Progenitor cell of endocrine pancreas (in vitro differentiated cells): ENCODE data around the gene P4HA1. TPM values are rescaled to one million over a fixed set of nuclear protein-coding genes. Genes with fewer than 3 reads are reported as not detected.
"Not testable (repeated sequence)": the region's sequence is repeated elsewhere in the genome, so short reads cannot be mapped to it uniquely, and the experiment has no call there.

Source experiments
- DNase-seq: peaks from one replicate; pipeline ENCODE4 v3.0.0; 2021; ENCODE audit warnings: low spot score; ENCODE audit not compliant: unreplicated experiment
- H3K27ac Mint-ChIP-seq: 2 replicates; pipeline ENCODE4 v1.8.0; 2021; ENCODE audit warnings: mild to moderate bottlenecking, moderate library complexity, mixed read lengths
- H3K27me3 Mint-ChIP-seq: 2 replicates; pipeline ENCODE4 v1.8.0; 2021; ENCODE audit warnings: mixed read lengths
- H3K36me3 Mint-ChIP-seq: 2 replicates; pipeline ENCODE4 v1.8.0; 2022; ENCODE audit warnings: mixed read lengths; ENCODE audit not compliant: insufficient read depth
- H3K4me1 Mint-ChIP-seq: 2 replicates; pipeline ENCODE4 v1.8.0; 2021; ENCODE audit warnings: low read depth, mixed read lengths
- H3K4me3 Mint-ChIP-seq: 2 replicates; pipeline ENCODE4 v1.8.0; 2021; ENCODE audit warnings: low read depth, mild to moderate bottlenecking, moderate library complexity, mixed read lengths
- H3K9me3 Mint-ChIP-seq: 2 replicates; pipeline ENCODE4 v1.8.0; 2021; ENCODE audit warnings: low read depth, mixed read lengths
- total RNA-seq: library from RNA; stranded (reverse); gene quantifications from 2 replicates; pipeline ENCODE4 v1.2.1, GENCODE V29; 2021
- TF ChIP-seq, protein P1 (sequence below): fragments of 200-600 bp; sonication (generic); IDR thresholded peaks from one replicate; pipeline ENCODE4 v1.5.0; 2021; ENCODE audit warnings: antibody characterized with exemption, mild to moderate bottlenecking; ENCODE audit not compliant: unreplicated experiment

P4HA1 gene
- total RNA-seq, 1 donor from 2014 or later: 25.4 TPM

DNA sequence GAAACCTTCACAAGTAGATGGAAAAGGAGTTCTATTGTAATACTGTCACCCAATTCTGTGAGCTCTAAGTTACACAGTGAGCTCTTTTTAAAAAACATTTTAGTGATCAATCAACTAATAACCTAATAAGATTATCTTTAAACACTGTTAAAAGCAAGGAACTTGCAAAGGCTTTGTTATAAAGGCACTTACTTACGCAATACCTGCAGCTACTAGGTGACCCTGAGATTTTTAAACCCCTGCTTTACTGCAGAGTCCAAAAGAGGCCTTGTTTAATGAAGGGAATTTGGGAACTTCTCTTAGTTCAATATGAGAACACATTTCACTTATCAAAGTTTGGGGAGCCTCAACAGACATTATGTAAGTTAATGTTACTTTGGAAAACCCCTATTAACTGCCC, 53.3 kb downstream of the P4HA1 start:
- H3K36me3 Mint-ChIP-seq: peaks cover 11% of the 10 kb centered on the region
- peaks cover 8% of the 10 kb centered on the region for H3K4me1 Mint-ChIP-seq
- H3K9me3 Mint-ChIP-seq: no peaks in the 10 kb centered on the region
- DNase-seq: no peak
- H3K4me3 Mint-ChIP-seq: no peak overlapping the region
- no peak overlapping the region for H3K27ac Mint-ChIP-seq
- TF ChIP-seq, protein P1, sequence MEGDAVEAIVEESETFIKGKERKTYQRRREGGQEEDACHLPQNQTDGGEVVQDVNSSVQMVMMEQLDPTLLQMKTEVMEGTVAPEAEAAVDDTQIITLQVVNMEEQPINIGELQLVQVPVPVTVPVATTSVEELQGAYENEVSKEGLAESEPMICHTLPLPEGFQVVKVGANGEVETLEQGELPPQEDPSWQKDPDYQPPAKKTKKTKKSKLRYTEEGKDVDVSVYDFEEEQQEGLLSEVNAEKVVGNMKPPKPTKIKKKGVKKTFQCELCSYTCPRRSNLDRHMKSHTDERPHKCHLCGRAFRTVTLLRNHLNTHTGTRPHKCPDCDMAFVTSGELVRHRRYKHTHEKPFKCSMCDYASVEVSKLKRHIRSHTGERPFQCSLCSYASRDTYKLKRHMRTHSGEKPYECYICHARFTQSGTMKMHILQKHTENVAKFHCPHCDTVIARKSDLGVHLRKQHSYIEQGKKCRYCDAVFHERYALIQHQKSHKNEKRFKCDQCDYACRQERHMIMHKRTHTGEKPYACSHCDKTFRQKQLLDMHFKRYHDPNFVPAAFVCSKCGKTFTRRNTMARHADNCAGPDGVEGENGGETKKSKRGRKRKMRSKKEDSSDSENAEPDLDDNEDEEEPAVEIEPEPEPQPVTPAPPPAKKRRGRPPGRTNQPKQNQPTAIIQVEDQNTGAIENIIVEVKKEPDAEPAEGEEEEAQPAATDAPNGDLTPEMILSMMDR: no peak
- no peaks in the 10 kb centered on the region for H3K27me3 Mint-ChIP-seq

DNA sequence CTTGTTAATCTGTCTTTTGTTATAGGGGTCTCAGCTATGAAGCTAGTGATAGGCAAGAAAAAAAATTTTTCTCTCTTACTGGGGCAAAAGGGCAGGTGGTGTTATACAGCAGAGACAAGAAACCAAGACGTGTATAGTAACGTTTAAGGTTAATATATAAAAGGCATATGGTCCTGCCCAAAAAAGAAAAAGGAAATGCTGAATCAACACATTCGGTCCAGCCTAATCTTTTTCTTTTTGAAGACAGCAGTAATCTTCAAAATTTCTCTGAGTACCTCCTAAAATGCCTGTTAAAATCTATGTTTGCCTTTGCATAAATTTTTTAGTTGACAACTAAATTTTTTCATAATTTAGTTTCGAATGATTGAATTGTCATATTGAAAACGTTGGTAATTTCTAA, 54.5 kb downstream of the P4HA1 start:
- H3K4me1 Mint-ChIP-seq: peaks cover 8% of the 10 kb centered on the region

DNA sequence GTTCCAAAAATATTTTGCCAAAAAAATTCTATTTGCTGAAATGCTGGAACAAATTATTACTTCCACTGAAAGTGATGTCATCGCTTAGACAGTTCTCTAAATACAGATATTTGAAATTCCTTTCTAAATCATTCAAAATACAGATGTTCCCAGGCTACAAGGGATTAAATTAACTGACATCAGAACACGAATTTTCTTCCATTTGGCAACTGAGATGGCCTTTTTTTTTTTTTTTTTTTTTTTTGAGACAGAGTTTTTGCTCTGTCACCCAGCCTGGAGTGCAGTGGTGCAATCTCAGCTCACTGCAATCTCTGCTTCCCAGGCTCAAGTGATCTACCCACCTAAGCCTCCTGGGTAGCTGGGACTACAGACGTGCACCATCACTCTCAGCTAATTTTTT, 57.0 kb downstream of the P4HA1 start:
- Mint-ChIP-seq H3K9me3 (no peaks in the 10 kb centered on the region), H3K4me1 (peaks cover 2% of the 10 kb centered on the region), H3K27me3 (no peaks in the 10 kb centered on the region), H3K27ac (no peak overlapping the region), H3K4me3 (no peak overlapping the region), H3K36me3 (peaks cover 4% of the 10 kb centered on the region)
- no peak for DNase-seq
- TF ChIP-seq, protein P1: no peak

More for the DNA sequence above, 54.5 kb downstream of the P4HA1 start:
- Mint-ChIP-seq H3K9me3 (no peaks in the 10 kb centered on the region), H3K4me3 (no peak overlapping the region), H3K36me3 (peaks cover 11% of the 10 kb centered on the region), H3K27me3 (no peaks in the 10 kb centered on the region), H3K27ac (no peak overlapping the region)
- TF ChIP-seq, protein P1: no peak
- no peak for DNase-seq

DNA sequence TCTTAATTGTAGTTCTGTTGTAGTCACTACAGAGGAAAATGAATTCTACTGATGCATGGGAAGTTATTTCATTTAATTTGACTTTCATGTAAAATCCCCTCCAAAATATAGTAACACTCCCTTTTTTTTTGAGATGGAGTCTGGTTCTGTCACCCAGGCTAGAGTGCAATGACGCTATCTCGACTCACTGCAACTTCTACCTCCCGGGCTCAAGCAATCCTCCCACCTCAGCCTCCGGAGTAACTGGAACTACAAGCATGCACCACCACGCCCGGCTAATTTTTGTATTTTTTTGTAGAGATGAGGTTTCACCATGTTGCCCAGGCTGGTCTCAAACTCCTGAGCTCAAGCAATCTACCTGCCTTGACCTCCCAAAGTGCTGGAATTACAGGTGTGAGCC, 60.4 kb downstream of the P4HA1 start:
- H3K9me3 Mint-ChIP-seq, DNase-seq, H3K36me3 Mint-ChIP-seq, H3K4me1 Mint-ChIP-seq, H3K27me3 Mint-ChIP-seq, H3K27ac Mint-ChIP-seq, H3K4me3 Mint-ChIP-seq: not testable (repeated sequence)

DNA sequence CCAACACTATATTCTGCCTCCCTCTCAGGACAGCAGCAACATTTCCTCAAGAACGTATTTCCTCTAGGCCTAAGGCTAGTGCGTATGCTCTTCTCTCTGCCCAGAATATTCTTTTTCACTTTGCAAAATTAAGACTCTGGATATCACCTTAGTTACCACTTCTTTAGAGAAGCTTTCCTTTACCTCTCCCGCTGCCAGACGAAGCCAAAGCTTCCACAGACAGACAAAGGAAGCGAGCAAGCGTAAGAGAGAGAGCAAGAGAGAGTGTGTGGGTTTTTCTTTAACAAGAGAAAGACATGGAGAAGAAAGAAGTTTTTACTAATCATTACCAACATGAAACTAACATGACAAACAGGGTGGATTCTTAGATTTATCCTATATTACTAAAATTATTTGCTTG, 64.1 kb downstream of the P4HA1 start:
- Mint-ChIP-seq H3K4me3 (no peak overlapping the region), H3K9me3 (no peaks in the 10 kb centered on the region), H3K4me1 (no peaks in the 10 kb centered on the region), H3K36me3 (peaks cover 4% of the 10 kb centered on the region), H3K27ac (no peak overlapping the region), H3K27me3 (no peaks in the 10 kb centered on the region)
- DNase-seq: no peak
- TF ChIP-seq, protein P1: no peak

DNA sequence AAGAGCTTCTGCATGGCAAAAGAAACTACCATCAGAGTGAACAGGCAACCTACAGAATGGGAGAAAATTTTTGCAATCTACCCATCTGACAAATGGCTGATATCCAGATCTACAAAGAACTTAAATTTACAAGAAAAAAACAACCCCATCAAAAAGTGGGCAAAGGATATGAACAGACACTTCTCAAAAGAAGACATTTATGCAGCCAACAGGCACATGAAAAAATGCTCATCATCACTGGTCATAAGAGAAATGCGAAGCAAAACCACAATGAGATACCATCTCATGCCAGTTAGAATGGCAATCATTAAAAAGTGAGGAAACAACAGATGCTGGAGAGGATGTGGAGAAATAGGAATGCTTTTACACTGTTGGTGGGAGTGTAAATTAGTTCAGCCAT, 70.0 kb downstream of the P4HA1 start:
- not testable (repeated sequence) for H3K4me3 Mint-ChIP-seq, H3K4me1 Mint-ChIP-seq, DNase-seq, H3K27me3 Mint-ChIP-seq, H3K27ac Mint-ChIP-seq
- Mint-ChIP-seq H3K36me3 (peaks cover 44% of the 10 kb centered on the region), H3K9me3 (peaks cover 10% of the 10 kb centered on the region)

DNA sequence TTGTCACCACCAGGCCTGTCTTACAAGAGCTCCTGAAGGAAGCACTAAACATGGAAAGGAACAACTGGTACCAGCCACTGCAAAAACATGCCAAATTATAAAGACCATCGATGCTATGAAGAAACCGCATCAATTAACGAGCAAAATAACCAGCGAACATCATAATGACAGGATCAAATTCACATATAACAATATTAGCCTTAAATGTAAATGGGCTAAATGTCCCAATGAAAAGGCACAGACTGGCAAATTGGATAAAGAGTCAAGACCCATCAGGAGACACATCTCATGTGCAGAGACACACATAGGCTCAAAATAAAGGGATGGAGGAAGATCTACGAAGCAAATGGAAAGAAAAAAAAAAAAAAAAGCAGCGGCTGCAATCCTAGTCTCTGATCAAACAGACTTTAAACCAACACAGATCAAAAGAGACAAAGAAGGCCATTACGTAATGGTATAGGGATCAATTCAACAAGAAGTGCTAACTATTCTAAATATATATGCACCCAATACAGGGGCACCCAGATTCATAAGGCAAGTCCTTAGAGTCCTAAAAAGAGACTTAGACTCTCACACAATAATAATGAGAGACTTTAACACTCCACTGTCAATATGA, 73.1 kb downstream of the P4HA1 start:
- DNase-seq, H3K27me3 Mint-ChIP-seq, H3K27ac Mint-ChIP-seq, H3K4me1 Mint-ChIP-seq, H3K4me3 Mint-ChIP-seq: not testable (repeated sequence)
- peaks cover 57% of the 10 kb centered on the region for H3K36me3 Mint-ChIP-seq
- peaks cover 13% of the 10 kb centered on the region for H3K9me3 Mint-ChIP-seq

DNA sequence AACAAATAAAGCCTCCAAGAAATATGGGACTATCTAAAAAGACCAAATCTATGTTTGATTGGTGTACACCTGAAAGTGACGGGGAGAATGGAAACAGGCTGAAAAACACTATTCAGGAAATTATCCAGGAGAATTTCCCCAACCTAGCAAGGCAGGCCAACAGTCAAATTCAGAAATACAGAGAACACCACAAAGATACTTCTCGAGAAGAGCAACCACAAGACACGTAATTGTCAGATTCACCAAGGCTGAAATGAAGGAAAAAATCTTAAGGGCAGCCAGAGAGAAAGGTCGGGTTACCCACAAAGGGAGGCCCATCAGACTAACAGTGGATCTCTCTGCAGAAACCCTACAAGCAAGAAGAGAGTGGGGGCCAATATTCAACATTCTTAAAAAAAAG, 73.7 kb downstream of the P4HA1 start:
- not testable (repeated sequence) for H3K4me1 Mint-ChIP-seq, DNase-seq, H3K27me3 Mint-ChIP-seq, H3K27ac Mint-ChIP-seq, H3K4me3 Mint-ChIP-seq
- peaks cover 13% of the 10 kb centered on the region for H3K9me3 Mint-ChIP-seq
- H3K36me3 Mint-ChIP-seq: peaks cover 55% of the 10 kb centered on the region

DNA sequence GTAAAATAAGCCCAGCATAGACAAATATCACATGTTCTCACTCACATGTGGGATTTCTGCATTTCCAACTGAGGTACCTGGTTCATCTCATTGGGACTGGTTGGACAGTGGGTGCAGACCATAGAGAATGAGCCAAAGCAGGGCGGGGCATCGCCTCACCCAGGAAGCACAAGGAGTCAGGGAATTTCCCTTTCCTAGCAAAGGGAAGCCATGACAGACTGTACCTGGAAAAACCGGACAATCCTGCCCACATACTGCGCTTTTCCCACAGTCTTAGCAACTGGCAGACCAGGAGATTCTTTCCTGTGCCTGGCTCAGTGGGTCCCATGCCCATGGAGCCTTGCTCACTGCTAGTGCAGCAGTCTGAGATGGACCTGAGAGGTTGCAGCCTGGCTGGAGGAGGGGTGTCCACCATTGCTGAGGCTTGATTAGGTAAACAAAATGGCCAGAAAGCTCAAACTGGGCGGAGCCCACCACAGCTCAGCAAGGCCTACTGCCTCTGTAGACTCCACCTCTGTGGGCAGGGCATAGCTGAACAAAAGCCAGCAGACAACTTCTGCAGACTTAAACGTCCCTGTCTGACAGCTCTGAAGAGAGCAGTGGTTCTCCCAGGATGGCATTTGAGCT, 75.0 kb downstream of the P4HA1 start:
- Mint-ChIP-seq H3K36me3 (peaks cover 49% of the 10 kb centered on the region), H3K9me3 (peaks cover 13% of the 10 kb centered on the region)
- not testable (repeated sequence) for H3K27me3 Mint-ChIP-seq, DNase-seq, H3K4me3 Mint-ChIP-seq, H3K4me1 Mint-ChIP-seq, H3K27ac Mint-ChIP-seq
